GM12878 (cell line): ENCODE results near the gene MRPL32. TPM values are rescaled to one million over a fixed set of nuclear protein-coding genes. Genes with fewer than 3 reads are reported as not detected.

Source experiments
- ATAC-seq: fragments of 200-7000 bp; cut with Tn5 transposase; 3 replicates; pipeline ENCODE4 v1.9.1; 2020; ENCODE audit warnings: mild to moderate bottlenecking, moderate library complexity
- BruUV-seq: library from RNA; stranded (reverse); fragments of 400-500 nt; replicated peaks from 2 replicates; lab custom pipeline; 2021; lab: Mats Ljungman, UMichigan
- CTCF ChIA-PET: fragments of 300-600 bp; sonication (Branson Sonifier 250); formaldehyde crosslinking; extraction: SDS; loops from one replicate; lab custom pipeline; 2021; ENCODE audit warnings: inconsistent platforms; lab: Yijun Ruan, JAX
- POLR2A ChIA-PET: fragments of 350-600 bp; formaldehyde crosslinking; extraction: SDS; loops from one replicate; lab custom pipeline; 2021; ENCODE audit warnings: inconsistent platforms; lab: Charles Lee
- RAD21 ChIA-PET: fragments of 300-600 bp; sonication (Branson Sonifier 250); formaldehyde crosslinking; loops from one replicate; lab custom pipeline; 2023; ENCODE audit warnings: antibody characterized with exemption; ENCODE audit not compliant: unreplicated experiment; lab: Charles Lee
- SMC1A ChIA-PET: fragments of 300-600 bp; sonication (Branson Sonifier 250); formaldehyde crosslinking; loops from one replicate; lab custom pipeline; 2023; ENCODE audit not compliant: unreplicated experiment, uncharacterized antibody; lab: Charles Lee
- DNase-seq: peaks from one replicate; pipeline ENCODE4 v3.0.0-alpha.2; 2011; ENCODE audit warnings: low read depth, low spot score
- FAIRE-seq: peaks from 3 replicates; lab custom pipeline; 2011; peaks lifted over from hg19 to GRCh38; lab: Jason Lieb, UNC
- H2AFZ ChIP-seq: 2 replicates; pipeline ENCODE4 v1.6.0; 2011; ENCODE audit warnings: low read depth, low read length, control low read depth; ENCODE audit not compliant: control insufficient read depth
- H3K27ac ChIP-seq: 2 replicates; pipeline ENCODE4 v1.5.1; 2011; ENCODE audit warnings: control low read depth; ENCODE audit not compliant: control insufficient read depth, insufficient read depth
- H3K27me3 ChIP-seq, 2 experiments: replicated peaks in 1 of 2; 2 replicates each; pipeline versions ENCODE4 v1.6.0 to v1.6.1; 2011; ENCODE audit warnings: low read length in 1 of 2; ENCODE audit not compliant: control insufficient read depth in 2 of 2, insufficient read depth in 2 of 2
- H3K36me3 ChIP-seq, 2 experiments: 2 replicates each; pipeline ENCODE4 v1.5.1; 2011; ENCODE audit warnings: low read length in 1 of 2; ENCODE audit not compliant: control insufficient read depth in 2 of 2, insufficient read depth in 2 of 2
- H3K4me1 ChIP-seq: 2 replicates; pipeline ENCODE4 v1.6.1; 2011; ENCODE audit warnings: mild to moderate bottlenecking, low read length, moderate library complexity, mixed read lengths; ENCODE audit not compliant: control insufficient read depth, insufficient read depth
- H3K4me2 ChIP-seq: 2 replicates; pipeline ENCODE4 v1.6.0; 2011; ENCODE audit warnings: control low read depth; ENCODE audit not compliant: control insufficient read depth, insufficient read depth
- H3K4me3 ChIP-seq: fragments of 200-600 bp; sonication (generic); 2 replicates; pipeline ENCODE4 v1.5.1; 2016
- H3K79me2 ChIP-seq: 2 replicates; pipeline ENCODE4 v1.6.0; 2011; ENCODE audit warnings: low read length; ENCODE audit not compliant: control insufficient read depth, insufficient read depth
- H3K9ac ChIP-seq: 2 replicates; pipeline ENCODE4 v1.8.0; 2011; ENCODE audit warnings: low read length, control low read depth, mixed read lengths; ENCODE audit not compliant: control insufficient read depth, insufficient read depth
- H3K9me3 ChIP-seq: replicated peaks from 3 replicates; pipeline ENCODE4 v1.5.1; 2011; ENCODE audit warnings: mild to moderate bottlenecking, low read length; ENCODE audit not compliant: control insufficient read depth, insufficient read depth
- H4K20me1 ChIP-seq: 2 replicates; pipeline ENCODE4 v1.6.0; 2011; ENCODE audit not compliant: control insufficient read depth, insufficient read depth
- ATF2 ChIP-seq: IDR thresholded peaks from 2 replicates; pipeline ENCODE4 v1.6.1; 2012; ENCODE audit warnings: low read length, inconsistent platforms
- IKZF1 ChIP-seq: fragments of 450-650 bp; conservative IDR thresholded peaks from 2 replicates; pipeline ENCODE4 v1.6.1; 2017; ENCODE audit warnings: antibody characterized with exemption, mild to moderate bottlenecking
- MEF2B ChIP-seq: fragments of 450-650 bp; IDR thresholded peaks from 2 replicates; pipeline ENCODE4 v1.6.1; 2018; ENCODE audit warnings: mild to moderate bottlenecking, moderate library complexity; ENCODE audit not compliant: partially characterized antibody, poor library complexity, severe bottlenecking
- NR2F1 ChIP-seq: fragments of 450-650 bp; conservative IDR thresholded peaks from 2 replicates; pipeline ENCODE4 v1.6.1; 2017; ENCODE audit warnings: mild to moderate bottlenecking
- RFX5 ChIP-seq: IDR thresholded peaks from 2 replicates; pipeline ENCODE4 v1.6.1; 2011; ENCODE audit warnings: low read depth, low read length, improper control_type of control experiment
- SP1 ChIP-seq: IDR thresholded peaks from one replicate; pipeline ENCODE4 v1.6.1; 2011; ENCODE audit warnings: low read depth, low read length
- SPI1 ChIP-seq: IDR thresholded peaks from 2 replicates; pipeline ENCODE4 v1.6.1; 2011; ENCODE audit warnings: low read depth, mild to moderate bottlenecking, low read length, moderate library complexity, borderline replicate concordance; ENCODE audit not compliant: insufficient read depth
- TCF12 ChIP-seq: IDR thresholded peaks from 2 replicates; pipeline ENCODE4 v1.6.1; 2011; ENCODE audit warnings: low read depth, mild to moderate bottlenecking, low read length
- YY1 ChIP-seq: IDR thresholded peaks from 2 replicates; pipeline ENCODE4 v1.6.1; 2011; ENCODE audit warnings: low read depth, mild to moderate bottlenecking, low read length
- ZNF592 ChIP-seq: fragments of 450-650 bp; IDR thresholded peaks from 2 replicates; pipeline ENCODE4 v1.6.1; 2017; ENCODE audit warnings: mild to moderate bottlenecking, moderate library complexity
- WGBS: methylation state at CpG from one replicate; pipeline ENCODE4 v1.1.6; 2016; ENCODE audit warnings: low lambda C conversion rate; ENCODE audit not compliant: insufficient replicate concordance, insufficient coverage; ENCODE audit errors: missing lambda C conversion rate; 5-methylcytosine and 5-hydroxymethylcytosine counted together
- in situ Hi-C: fragments of 300-500 bp; cut with MboI; formaldehyde crosslinking; loops from 9 replicates; pipeline ENCODE4 v1.14.3; 2018; ENCODE audit warnings: mixed read lengths
- intact Hi-C: fragments of 100-400 bp; cut with micrococcal nuclease; formaldehyde crosslinking; loops from one replicate; pipeline ENCODE4 v1.14.2; 2022; ENCODE audit not compliant: unreplicated experiment
- polyA plus RNA-seq, 11 experiments: library from polyadenylated mRNA; depleted of rRNA in 4 of 11; unstranded in 6 of 11; stranded (reverse) in 5 of 11; fragments of >200 nt; fragmentation: Nextera tagmentation in 4 of 11; fragmentation: Illumina TruSeq in 1 of 11; extraction: Ambion mirVana in 4 of 11; extraction: Trizol in 1 of 11; gene quantifications; 1 replicate in 1 of 11; 2 replicates in 10 of 11; pipeline versions ENCODE4 v1.2.1 to v1.2.3, GENCODE V29; 2011 to 2016; ENCODE audit warnings: inconsistent platforms in 2 of 11, missing spikeins in 2 of 11, low read depth in 1 of 11
- total RNA-seq, 4 experiments: library from RNA; depleted of rRNA in 3 of 4; stranded (reverse); fragments of >200 nt in 3 of 4; fragmentation: Illumina TruSeq in 1 of 4; extraction: Trizol in 1 of 4; gene quantifications; 2 replicates each; pipeline versions ENCODE4 v1.2.1 to v1.2.3, GENCODE V29; 2013 to 2021

The MRPL32 gene
- total and polyA plus RNA-seq, 10 of the 15 experiments (the other 5 are each of a cell fraction or from before 2014, with no cell fraction given): 65.3 to 339 (median 112) TPM

DNA sequence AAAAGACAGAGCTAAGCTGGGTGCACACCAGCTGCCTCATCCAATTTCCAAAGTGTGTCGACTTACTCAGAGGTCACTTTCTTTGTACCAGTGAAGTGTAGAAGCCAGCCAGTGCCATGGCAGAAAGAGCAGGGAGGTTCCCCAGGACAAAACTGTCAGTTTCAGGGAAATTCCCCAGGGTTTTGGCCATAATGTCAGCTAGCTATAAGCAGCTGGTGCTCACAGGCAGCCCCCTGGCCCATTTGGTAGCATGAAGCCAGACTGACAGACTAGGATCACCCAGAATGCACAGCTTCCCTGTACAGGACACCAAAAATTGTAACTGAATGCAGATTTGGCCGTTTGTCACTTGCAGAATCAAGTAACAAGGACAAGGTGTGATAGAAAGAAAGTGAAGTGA lies 28.6 kb downstream of the MRPL32 start:
- no peaks in the 10 kb centered on the region for H3K79me2 ChIP-seq
- WGBS: 18% methylated on average over 2 of the region's 2 CpGs
- H2AFZ ChIP-seq: peak overlapping the region; percentile 2
- no peaks in the 10 kb centered on the region; the same call in none of the 3 replicates for H3K9me3 ChIP-seq
- ATAC-seq: peak; percentile 90
- no peaks in the 10 kb centered on the region for H3K27me3 ChIP-seq
- BruUV-seq: no TSS peak
- H3K9ac ChIP-seq: no peak overlapping the region
- peak overlapping the region; percentile 35 for H3K4me2 ChIP-seq
- H3K27ac ChIP-seq: no peak overlapping the region
- ChIA-PET CTCF (interaction anchor here (0.5 to 3.3 kb wide), 13 partner anchors 10 to 984 kb away, joined by 3 to 22 read pairs (median 4); partner anchors contain the start of gene C7orf25), POLR2A (interaction anchor here (0.6 to 2.1 kb wide), 2 partner anchors 14 to 1855 kb away, joined by 3 to 11 read pairs; no protein-coding TSS in a partner anchor), RAD21 (interaction anchor here (1.0 to 3.8 kb wide), 10 partner anchors 10 to 302 kb away, joined by 3 to 17 read pairs (median 5); partner anchors contain the start of genes MRPL32 and PSMA2), SMC1A (interaction anchor here (0.6 to 3.4 kb wide), 19 partner anchors 9 to 1027 kb away, joined by 3 to 23 read pairs (median 4); no protein-coding TSS in a partner anchor)
- H4K20me1 ChIP-seq: no peaks in the 10 kb centered on the region
- no peak for DNase-seq
- intact Hi-C loops: no loop called here
- FAIRE-seq: no peak
- H3K4me3 ChIP-seq: no peak overlapping the region
- no peaks in the 10 kb centered on the region for H3K36me3 ChIP-seq
- in situ Hi-C loops: no loop called here
- no peaks in the 10 kb centered on the region for H3K4me1 ChIP-seq
- peak; percentile 24 for TF ChIP-seq MEF2B
- TF ChIP-seq IKZF1: 0 out of 2 replicates have a peak, but pooled peaks have one; percentile 34
- TF ChIP-seq NR2F1: no peak
- 0 out of 2 replicates have a peak, but pooled peaks have one; percentile 33 for TF ChIP-seq TCF12
- TF ChIP-seq RFX5: no peak
- no peak for TF ChIP-seq ZNF592
- TF ChIP-seq SP1: no peak
- no peak for TF ChIP-seq SPI1
- 0 out of 2 replicates have a peak, but pooled peaks have one; percentile 38 for TF ChIP-seq YY1
- TF ChIP-seq ATF2: no peak
- TF ChIP-seq, all 136 proteins: peak for 4
